Fibroblast of villous mesenchyme (primary cell): ENCODE measurements around the gene GIPC2. TPM values are rescaled to one million over a fixed set of nuclear protein-coding genes. Genes with fewer than 3 reads are reported as not detected.
A peak's percentile ranks its signal among the peaks of the same experiment; 100 is the strongest.

Source experiments
- DNase-seq: peaks from one replicate; pipeline ENCODE4 v3.0.0-alpha.2; 2010; ENCODE audit warnings: low read depth
- H3K4me3 ChIP-seq: 2 replicates; pipeline ENCODE4 v1.5.1; 2011; ENCODE audit warnings: low read depth, mild to moderate bottlenecking, low read length
- total RNA-seq: library from RNA; depleted of rRNA; stranded (reverse); fragments of >200 nt; gene quantifications from 2 replicates; pipeline ENCODE4 v1.2.3, GENCODE V29; 2012
- TF ChIP-seq, protein P1 (sequence below): IDR thresholded peaks from 2 replicates; pipeline ENCODE4 v1.5.1; 2012; ENCODE audit warnings: low read depth, mild to moderate bottlenecking, low read length; ENCODE audit not compliant: insufficient read depth

The GIPC2 gene
- total RNA-seq, 1 donor, result 0.43 TPM

DNA sequence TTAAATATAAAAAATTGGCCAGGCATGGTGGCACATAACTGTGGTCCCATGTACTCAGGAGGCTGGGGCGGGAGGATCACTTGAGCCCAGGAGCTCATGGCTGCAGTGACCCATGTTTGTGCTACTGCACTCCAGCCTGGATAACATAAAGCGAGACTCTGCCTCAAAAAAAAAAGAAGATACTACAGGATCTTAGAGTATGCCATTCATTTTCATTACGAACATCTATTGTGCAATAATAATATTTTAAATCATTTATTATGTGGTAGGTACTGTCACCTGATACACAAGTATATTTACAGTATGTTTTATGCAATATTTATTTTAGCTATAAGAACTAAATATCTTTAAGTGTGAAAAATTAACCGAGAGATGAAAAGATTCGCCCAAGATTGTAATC is 9.3 kb upstream of the GIPC2 start:
- TF ChIP-seq, protein P1, sequence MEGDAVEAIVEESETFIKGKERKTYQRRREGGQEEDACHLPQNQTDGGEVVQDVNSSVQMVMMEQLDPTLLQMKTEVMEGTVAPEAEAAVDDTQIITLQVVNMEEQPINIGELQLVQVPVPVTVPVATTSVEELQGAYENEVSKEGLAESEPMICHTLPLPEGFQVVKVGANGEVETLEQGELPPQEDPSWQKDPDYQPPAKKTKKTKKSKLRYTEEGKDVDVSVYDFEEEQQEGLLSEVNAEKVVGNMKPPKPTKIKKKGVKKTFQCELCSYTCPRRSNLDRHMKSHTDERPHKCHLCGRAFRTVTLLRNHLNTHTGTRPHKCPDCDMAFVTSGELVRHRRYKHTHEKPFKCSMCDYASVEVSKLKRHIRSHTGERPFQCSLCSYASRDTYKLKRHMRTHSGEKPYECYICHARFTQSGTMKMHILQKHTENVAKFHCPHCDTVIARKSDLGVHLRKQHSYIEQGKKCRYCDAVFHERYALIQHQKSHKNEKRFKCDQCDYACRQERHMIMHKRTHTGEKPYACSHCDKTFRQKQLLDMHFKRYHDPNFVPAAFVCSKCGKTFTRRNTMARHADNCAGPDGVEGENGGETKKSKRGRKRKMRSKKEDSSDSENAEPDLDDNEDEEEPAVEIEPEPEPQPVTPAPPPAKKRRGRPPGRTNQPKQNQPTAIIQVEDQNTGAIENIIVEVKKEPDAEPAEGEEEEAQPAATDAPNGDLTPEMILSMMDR, result no peak
- DNase-seq, result no peak
- no peak overlapping the region for H3K4me3 ChIP-seq

DNA sequence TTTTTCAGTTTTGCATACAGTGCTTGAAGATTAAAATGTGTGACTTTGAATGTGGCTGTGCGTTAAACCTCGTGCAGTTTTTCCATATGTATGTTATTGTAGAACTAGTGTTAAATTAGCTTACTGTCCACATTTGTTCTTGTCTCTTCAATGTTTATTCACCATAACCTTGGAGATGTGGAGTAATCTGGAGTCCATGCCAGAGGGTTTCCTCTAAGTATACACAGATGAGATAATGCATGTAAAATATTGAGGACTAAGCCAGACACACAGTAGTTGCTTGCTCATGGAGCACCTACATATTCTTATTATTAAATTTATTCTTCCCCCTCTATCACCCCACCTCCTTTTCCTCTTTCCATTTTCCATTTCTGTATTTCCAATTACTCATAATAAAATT is 7.7 kb upstream of the GIPC2 start:
- TF ChIP-seq, protein P1, result no peak
- no peak overlapping the region for H3K4me3 ChIP-seq
- peak; percentile 61 for DNase-seq

DNA sequence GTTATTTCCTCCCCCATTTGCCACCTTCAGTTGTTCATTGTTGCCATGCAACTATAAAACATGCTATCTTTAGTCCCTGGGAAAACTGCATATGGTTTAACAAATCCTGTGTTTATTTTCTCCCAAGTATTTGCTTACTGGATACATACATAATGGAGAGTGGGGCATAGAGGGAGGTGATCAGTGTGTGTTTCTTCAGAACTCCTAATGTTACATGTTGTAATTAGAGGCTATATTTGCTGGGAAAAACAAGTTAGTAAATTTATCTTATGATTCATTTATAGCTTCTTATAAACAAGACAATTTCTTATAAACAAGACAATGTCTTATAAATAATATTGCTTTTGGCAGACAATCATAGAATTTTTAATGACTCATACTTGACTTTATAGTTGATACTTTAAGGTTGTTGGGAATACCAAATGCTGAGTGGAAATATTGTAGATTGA is 7.3 kb upstream of the GIPC2 start:
- DNase-seq, result peak; percentile 76

DNA sequence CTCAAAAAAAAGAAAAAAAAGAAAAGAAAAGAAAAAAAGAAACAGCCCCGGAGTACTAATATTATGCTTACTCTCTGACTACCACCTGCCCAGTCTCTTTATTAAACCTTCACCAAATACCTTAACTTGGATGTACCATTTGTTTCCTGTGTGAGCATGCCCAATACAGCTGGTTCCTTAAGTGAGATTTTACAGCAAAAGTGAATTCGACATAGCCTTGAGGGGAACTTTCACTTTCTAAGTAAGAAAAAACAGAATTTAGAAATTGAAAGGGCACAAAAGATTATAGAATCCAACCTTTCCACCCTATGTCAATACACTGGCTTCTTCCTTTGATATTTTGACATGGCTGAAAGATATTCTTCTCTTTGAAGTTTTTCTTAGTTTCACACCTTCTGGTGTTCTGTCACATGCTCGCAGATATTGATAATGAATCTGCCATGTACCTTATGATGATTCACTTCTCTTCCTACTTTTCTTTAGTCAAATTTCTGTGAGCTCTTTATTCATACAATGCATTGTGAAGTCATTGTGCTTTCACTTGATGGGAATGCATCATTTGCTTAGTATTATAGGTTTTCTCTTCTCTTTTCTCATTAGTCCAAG is 5.2 kb upstream of the GIPC2 start:
- TF ChIP-seq, protein P1, result no peak
- no peak for DNase-seq
- no peak overlapping the region for H3K4me3 ChIP-seq

More for the DNA sequence above, 7.3 kb upstream of the GIPC2 start:
- no peak overlapping the region for H3K4me3 ChIP-seq
- TF ChIP-seq, protein P1, result no peak

DNA sequence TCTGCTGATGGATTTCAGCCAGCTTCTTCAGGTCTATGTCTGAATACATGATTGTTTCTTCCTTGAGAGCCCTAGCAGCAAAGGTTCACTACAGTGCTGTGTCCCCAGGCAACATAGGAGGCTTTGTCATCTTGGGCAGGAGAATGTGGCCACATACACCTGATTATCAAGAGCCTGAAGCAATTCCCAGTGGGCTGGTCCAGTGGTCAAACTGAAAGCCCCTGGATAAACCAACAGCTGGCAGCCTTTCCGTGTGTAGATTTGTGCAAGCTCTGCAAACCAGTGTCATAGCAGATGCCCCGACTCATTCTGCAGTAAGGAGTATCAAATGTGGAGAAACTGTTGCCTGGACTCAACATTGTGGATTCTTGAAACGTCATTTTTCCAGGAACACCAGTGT is 2.3 kb upstream of the GIPC2 start:
- H3K4me3 ChIP-seq, result no peak overlapping the region
- TF ChIP-seq, protein P1, result no peak
- DNase-seq, result no peak

DNA sequence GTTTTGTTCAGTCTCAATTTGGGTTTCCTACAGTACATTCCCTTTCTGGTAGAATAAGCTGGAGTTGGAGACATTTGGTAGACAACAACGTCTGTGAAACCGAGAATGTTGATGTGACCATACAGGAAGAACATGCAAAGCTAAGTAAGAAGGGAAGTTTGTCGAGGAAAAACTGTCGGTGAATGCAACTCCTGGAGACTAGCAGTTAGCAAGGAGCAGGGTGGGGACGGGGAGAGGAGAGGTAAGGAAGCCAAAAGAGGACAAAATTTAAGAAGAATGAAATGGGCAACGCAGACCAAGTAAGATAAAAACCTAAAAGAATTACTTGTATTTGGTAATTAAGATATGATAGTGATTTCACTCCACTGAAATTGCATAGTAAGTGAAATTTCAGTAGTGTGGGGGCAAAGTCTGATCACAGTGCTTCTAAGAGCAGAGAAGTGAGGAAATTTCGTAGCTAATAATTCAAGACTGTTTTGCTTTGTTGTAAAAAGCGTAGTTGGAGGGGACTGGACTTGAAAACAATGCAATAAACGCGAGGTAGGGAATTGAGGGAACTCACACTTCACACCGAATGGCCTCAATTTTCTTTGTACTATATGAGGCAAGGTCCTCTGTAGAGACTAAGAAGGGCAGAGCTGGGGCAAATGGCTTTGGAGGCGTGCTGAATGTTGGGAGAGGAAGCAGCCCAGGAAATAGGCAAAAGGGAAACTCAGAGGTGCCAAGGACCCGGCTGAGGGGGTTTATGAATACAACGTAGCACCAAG is 787 bp upstream of the GIPC2 start:
- TF ChIP-seq, protein P1, result no peak
- peak overlapping the region; percentile 61 for H3K4me3 ChIP-seq
- no peak for DNase-seq
